Stimulated activated CD8-positive, alpha-beta memory T cell treated with anti-CD3 and anti-CD28 coated beads, Interleukin-7, amount 100 ng/mL, for 48 hours (primary cell): ENCODE results near the gene SURF4.

Experiments
- DNase-seq, 2 donors: peaks; one replicate each; pipeline ENCODE4 v3.0.0-alpha.2; 2020; ENCODE audit warnings: low read depth in 1 of 2; ENCODE audit errors: extremely low read depth in 1 of 2

The SURF4 gene

GRCh38 chr9:133353548-133353947, 22.3 kb downstream of the SURF4 start:
- DNase-seq: no peak

- DNase-seq: no peak
Observed at GRCh38 chr9:133352635-133353340, 23.1 kb downstream of the SURF4 start.

DNA sequence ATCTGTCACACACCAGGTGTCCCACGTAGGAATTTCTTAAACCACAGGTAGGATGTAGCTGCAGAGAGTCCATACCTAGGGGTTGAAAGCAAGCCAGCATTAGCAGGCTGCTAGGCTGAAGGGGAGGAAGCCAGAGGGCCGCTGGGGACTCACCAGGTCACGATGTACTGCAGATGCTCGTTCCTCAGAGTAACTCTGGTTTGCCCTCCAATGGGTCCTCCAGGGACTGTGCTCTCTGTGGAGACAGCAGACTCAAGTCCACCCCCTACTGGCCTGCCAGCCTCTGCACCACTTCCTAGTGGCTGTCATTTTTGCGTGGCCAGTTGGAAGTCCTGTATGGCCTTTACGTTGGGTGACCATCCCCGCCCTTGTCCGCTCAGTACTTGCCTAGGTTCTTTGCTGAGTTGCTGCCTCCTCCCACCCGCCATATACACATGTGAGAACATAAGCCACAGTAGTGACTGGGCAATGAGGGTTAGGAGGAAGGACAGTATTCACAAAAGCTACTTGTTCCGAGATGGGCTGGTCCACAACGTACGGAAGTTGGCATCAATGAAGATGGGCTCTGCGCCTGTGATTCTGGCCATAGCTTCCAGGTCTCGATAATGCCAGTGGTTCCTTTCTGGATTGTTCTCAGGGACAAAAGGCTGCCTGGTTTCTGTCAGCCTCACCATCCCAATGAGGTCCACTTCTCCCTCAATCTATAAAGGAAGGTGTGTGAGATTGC, 23.8 kb downstream of the SURF4 start:
- no peak for DNase-seq

DNA sequence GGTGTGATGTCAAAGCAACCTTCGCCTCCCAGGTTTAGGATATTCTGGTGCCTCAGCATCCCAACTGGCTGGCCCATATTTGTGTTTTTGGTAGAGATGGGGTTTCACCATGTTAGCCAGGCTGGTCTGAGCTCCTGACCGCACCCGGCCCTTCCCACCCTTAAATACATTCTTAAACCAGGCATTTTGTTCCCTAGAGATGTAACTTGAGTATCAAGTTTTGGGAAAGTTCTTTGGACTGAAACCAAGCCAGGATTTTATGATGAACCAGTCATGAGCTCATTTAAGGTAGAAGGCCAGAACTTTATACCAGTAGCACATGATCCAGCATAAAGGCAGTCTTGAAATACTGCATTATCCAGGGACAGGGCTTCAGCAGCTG, 24.3 kb downstream of the SURF4 start:
- DNase-seq: no peak

GRCh38 chr9:133349965-133350616, 25.8 kb downstream of the SURF4 start:
- no peak for DNase-seq

- DNase-seq: no peak
Observed at GRCh38 chr9:133348718-133349573, 26.9 kb downstream of the SURF4 start.

- peak; percentile 73 to 92 for DNase-seq
Observed at GRCh38 chr9:133347985-133348717, 27.7 kb downstream of the SURF4 start, which contains the start of the genes MED22 and RPL7A. Gene MED22 (minus strand): TSS chr9:133348131. CDS start chr9:133346662, 1,469 bp downstream. Gene RPL7A (plus strand): TSS chr9:133348218. CDS start chr9:133348244, 26 bp downstream.

DNA sequence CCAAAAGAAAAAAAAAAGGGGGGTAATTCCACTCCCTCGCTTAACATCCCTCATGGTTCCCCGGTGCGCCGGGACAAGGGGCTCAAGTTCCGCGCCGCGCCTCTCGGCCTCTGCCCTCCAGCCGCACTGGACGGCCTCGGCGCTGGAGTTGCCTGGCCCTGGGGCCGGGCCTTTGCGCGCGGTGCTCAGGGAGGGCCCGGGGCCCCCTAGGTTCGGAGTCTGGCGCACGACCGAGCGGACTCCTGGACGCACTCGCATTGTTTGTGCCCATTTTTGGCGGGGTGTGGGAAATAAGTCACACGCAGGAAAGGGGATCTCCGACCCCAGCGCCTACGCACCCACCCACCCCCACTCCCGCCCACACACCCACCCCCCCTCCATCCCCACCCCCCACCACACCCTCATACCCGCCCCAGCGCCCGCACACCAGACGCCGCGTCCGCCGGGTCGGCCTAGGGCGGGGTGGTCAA, 28.3 kb downstream of the SURF4 start:
- DNase-seq: no peak

- DNase-seq: no peak
Observed at GRCh38 chr9:133346021-133346785, 29.7 kb downstream of the SURF4 start.

- DNase-seq: no peak
Observed at GRCh38 chr9:133345596-133345995, 30.3 kb downstream of the SURF4 start.

DNA sequence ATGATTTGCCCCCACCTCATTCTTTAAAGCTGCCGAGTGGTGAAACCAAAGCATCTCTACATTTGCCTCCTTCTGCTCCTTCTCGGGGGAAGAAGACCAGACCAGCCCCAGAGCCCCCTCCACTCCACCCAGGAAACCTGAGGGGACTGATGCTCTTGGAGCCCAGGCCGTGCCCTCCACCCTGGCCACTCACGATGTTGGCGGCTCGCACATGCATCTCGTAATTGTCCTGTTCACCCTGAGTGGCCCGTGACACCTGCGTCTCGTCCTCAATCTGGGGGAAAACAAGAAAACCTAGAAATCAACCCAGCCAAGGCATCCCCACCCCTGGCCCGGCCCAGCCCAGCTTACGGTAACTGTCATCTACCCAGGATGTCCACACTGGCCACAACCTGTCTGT, 30.9 kb downstream of the SURF4 start:
- no peak for DNase-seq

DNA sequence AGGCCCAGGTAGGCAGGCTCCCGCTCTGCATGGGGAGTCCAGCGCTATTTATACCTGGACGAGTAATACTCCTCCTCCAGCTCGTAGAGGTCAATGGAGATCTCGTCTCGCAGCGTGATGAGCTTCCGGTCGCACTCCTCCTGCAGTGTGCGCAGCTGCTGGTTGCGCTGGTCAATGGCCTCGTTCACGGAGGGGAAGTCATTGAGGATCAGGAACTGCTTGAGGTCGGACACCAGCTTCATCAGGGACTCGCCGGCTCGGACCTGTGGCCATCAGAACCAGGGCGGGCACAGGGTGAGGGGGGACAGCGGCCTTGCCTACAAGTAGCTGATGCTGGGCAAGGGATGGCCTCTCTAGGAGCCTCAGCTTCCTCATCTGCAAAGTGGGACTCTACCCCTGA, 31.8 kb downstream of the SURF4 start:
- no peak for DNase-seq

- DNase-seq: no peak
Observed at GRCh38 chr9:133342570-133342969, 33.3 kb downstream of the SURF4 start.

GRCh38 chr9:133342069-133342406, 33.8 kb downstream of the SURF4 start:
- DNase-seq: no peak

DNA sequence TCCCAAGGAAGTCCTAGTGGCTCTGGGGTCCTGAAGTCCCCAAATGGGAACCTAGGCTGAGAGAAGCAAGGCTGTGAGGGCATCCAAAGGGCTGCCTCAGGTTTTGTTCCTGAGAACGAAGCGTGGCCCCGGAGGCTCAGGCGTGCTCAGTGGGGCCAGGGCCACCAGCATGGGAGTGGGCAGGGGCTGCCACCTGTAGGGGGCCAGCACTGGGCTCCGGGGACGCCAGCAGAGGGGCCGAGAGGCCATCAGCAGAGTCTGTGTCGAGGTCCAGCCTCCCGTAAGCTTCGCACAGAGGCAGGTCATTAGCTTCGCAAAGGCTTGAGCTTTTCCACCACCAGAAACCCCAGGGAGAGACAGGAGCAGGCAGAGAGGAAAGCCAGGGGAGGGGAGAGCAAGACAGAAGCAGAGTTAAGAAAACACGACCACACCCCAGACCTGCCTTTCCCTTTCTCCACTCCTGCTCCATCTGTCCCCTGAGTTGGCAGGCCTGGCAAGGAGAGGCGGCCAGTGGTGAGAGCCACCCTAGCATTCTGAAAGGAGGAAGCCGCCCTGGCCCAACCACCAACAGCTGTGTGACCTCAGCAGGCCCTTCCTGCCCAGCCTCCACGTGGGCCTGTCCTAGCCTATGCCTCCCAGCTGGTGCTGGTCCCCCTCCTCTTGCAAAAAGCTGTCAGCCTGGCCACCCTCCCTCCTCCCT, 34.3 kb downstream of the SURF4 start:
- no peak for DNase-seq

DNA sequence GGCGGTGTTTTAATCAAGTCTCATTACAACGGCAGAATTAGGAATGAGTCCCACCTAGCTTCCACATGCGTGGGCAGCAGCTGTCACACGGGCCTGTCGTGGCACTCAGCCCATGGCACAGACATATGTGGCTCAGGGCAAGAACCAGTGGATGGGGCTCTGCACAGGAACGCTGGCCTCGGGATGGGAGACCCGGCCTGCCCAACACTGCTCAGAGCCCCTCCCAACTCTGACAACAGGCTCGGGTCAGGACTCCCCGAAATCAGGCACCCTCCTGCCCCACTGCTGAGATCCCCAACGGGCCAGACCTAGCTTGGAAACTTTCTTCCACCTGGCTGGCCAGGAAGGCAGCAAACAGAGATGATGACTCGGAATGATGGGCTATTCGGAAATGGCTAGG, 34.9 kb downstream of the SURF4 start:
- DNase-seq: no peak

DNA sequence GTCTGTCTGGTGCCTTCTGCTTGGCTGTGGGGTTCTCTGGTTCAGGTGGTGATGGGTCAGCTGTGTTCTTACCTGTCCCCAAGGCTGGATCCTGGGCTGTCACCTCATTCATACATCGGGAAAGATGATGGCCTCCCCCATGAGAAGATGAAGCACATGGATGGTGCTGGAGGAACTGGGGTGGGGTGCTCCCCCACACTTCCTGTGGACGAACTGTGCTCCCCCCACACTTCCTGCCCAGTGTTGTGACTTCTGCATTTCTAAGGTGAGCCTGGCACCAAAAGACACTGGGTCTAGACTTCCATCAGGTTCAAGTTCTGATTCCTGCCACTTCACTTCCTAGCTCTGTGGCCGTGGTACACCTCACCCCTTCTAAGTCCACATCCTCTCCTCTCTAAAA, 35.6 kb downstream of the SURF4 start:
- DNase-seq: no peak

DNA sequence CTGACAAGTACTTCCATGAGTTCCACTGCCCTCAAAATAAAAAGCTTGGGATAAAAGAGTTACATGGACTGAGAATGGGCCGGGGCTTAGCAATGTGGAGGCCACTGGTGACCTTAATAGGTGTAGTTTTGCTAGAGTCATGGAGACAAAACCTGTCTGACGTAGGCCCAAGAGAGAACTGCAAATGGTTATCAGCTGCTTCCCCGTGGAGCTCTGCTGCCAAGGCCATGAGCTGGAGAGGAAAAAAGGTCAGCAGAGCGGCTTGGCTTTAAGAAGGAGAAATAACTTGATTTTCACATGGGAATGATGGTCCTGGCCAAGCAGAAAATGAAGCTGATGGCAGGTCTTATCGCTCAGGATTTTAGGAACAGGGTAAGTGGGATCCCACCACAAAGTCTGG, 36.2 kb downstream of the SURF4 start:
- DNase-seq: no peak
